Regular cardiac myocyte (primary cell): ENCODE data around the gene OR1J4. TPM values are rescaled to one million over a fixed set of nuclear protein-coding genes. Genes with fewer than 3 reads are reported as not detected.

Experiments
- total RNA-seq: library from RNA; depleted of rRNA; stranded (reverse); fragments of >200 nt; gene quantifications from 2 replicates; pipeline ENCODE4 v1.2.3, GENCODE V29; 2014

The OR1J4 gene
- not detected in 2 replicates for total RNA-seq

GRCh38 chr9:122518841-122519240, at the start of gene OR1J4:
OR1J4 (plus strand) TSS chr9:122519141; CDS start chr9:122519141, 0 bp downstream.

GRCh38 chr9:122477826-122478225, 41.1 kb upstream of the OR1J4 start, which contains the start of gene OR1J1:
OR1J1 (minus strand) TSS chr9:122477926; CDS start chr9:122477926, 0 bp downstream.

GRCh38 chr9:122510502-122510901, 8.4 kb upstream of the OR1J4 start, which contains the start of gene OR1J2:
OR1J2 (plus strand) TSS chr9:122510802; CDS start chr9:122510802, 0 bp downstream.

GRCh38 chr9:122527193-122527592, 8.3 kb downstream of the OR1J4 start, which contains the start of gene OR1N1:
OR1N1 (minus strand) TSS chr9:122527293; CDS start chr9:122527293, 0 bp downstream.

GRCh38 chr9:122552812-122553211, 33.9 kb downstream of the OR1J4 start, which contains the start of gene OR1N2:
OR1N2 (plus strand) TSS chr9:122553112; CDS start chr9:122553212, 100 bp downstream.

Other genes starting within 250 kb of the OR1J4 start
- 47.2 and 71.3 TPM in 2 replicates for gene PTGS1, start 148.1 kb upstream of the OR1J4 start, total RNA-seq
- not detected in 2 replicates for gene OR1J1, start 41.2 kb upstream of the OR1J4 start, total RNA-seq
- gene OR1J2, start 8.3 kb upstream of the OR1J4 start, total RNA-seq = 0.28 TPM in 1 of 2 replicates, not detected in the other
- gene OR1N1, start 8.2 kb downstream of the OR1J4 start, total RNA-seq = not detected in 2 replicates
- gene OR1N2, start 34.0 kb downstream of the OR1J4 start, total RNA-seq = not detected in 2 replicates
- gene OR1L8, start 64.2 kb downstream of the OR1J4 start, total RNA-seq = not detected in 2 replicates
- gene OR1Q1, start 95.6 kb downstream of the OR1J4 start, total RNA-seq = not detected in 2 replicates
- not detected in 2 replicates for gene OR1B1, start 138.5 kb downstream of the OR1J4 start, total RNA-seq
- not detected in 2 replicates for gene OR1L1, start 142.6 kb downstream of the OR1J4 start, total RNA-seq
- gene OR1L3, start 156.0 kb downstream of the OR1J4 start, total RNA-seq = not detected in 2 replicates
- gene OR1L4, start 204.8 kb downstream of the OR1J4 start, total RNA-seq = not detected in 2 replicates
- not detected in 2 replicates for gene OR1L6, start 223.2 kb downstream of the OR1J4 start, total RNA-seq